OCI-LY7 (cell line): ENCODE results near the gene KRTAP3-3.

ENCODE experiments used
- CTCF ChIP-seq: fragments of 200-600 bp; sonication (generic); conservative IDR thresholded peaks from 2 replicates; pipeline ENCODE4 v1.5.1; 2014; ENCODE audit warnings: mild to moderate bottlenecking, antibody characterized with exemption, low read length, moderate library complexity, mixed read lengths
- EZH2phosphoT487 ChIP-seq: fragments of 200-600 bp; sonication (generic); IDR thresholded peaks from 2 replicates; pipeline ENCODE4 v1.6.1; 2018; ENCODE audit warnings: low read depth, borderline replicate concordance, mild to moderate bottlenecking, mixed run types, antibody characterized with exemption, low read length, moderate library complexity, mixed read lengths

GRCh38 chr17:40984226-40984625, 9.7 kb downstream of the KRTAP3-3 start, which contains the start of gene KRT40:
- TF ChIP-seq CTCF (no peak), EZH2phosphoT487 (no peak)
